Measurements from ENCODE around the gene UCP3.

Gene UCP3

DNA sequence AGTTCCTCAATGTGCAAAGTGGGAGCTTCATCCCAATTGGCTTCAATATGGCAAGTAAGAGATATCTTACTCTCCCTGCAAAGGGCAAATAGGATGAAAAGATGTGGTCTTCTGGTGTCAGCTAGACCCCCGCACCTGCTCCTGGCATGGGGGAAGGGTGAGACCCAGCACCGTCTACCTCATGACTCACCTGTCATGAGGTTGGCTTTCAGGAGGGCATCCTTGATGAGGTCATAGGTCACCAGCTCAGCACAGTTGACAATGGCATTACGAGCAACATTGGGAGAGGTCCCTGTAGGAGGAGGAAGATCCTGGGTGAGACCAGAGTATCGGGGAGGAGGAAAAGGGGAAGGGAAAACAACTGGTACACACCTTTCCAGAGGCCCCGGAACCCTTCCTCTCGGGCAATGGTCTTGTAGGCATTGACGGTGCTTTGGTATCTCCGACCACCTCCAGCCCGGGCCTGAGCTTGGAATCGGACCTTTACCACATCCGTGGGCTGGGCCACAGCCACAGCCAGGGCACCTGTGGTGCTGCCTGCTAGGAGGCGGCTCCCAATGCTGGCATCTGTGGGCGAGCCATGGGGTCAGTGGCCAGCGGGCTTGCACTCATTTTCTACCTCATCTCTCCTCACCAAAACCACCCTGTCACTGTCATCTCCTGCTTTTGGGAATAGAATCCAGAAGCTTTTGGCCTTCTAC lies 32.3 kb downstream of the UCP3 start:
- DNase-seq = no peak

- no peak for DNase-seq
Observed at GRCh38 chr11:73975479-73975757, 33.5 kb downstream of the UCP3 start.

GRCh38 chr11:73974604-73975478 lies 34.0 kb downstream of the UCP3 start:
- no peak for DNase-seq

- DNase-seq = no peak
Observed at GRCh38 chr11:73972620-73973449, 36.0 kb downstream of the UCP3 start.

DNA sequence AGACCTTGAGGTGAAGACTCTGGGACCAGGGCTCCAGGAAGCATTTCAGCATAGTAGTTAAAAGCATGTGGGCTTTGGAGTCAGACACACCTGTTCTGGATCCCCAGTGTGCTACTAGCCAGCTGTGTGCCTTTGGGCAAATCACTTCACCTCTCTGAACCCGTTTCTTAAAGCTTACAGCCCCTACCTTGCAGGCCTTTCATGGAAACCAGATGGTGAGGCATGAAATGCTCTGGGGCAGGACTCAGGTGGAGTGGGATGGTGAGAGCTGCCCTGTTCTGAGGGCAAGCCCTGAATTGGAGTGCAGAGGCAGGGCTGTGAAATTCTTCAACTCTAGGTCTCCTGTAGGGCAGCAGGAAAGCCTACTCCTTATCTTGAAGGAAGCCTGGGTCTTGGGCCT lies 36.7 kb downstream of the UCP3 start:
- DNase-seq = no peak

GRCh38 chr11:73971175-73971719 lies 37.6 kb downstream of the UCP3 start:
- no peak for DNase-seq

DNA sequence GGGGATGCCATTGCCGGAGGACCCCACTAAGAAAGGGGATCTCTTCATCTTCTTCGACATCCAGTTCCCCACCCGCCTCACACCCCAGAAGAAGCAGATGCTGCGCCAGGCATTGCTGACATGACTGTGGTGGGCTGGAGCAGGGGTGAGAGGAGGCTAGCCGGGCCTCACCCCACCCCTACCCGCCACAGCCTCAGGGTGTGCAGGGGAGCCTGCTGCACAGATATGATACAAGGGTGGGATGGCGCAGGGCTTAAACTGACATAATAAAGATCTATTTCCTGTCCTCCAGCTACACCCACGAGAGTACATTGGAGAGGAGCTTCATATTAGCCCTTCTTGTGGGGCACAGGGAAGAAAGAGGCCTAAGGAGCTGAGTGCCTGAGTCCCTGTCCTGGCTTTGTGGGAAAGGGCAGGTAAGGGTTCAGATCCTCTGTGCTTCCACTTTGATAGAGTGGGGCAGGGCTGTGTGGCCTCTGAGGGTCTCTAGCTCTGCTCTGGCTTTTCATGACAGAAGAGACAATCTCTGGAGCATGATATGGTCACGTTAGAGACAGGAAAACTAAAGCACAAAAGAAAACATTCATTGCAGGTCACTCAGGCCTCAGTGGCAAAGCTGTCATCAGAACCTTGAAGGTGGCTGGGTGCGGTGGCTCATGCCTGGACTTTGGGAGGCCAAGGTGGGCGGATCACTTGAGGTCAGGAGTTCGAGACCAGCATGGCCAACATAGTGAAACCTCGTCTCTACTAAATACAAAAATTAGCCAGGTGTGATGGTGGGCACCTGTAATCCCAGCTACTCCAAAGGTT lies 38.7 kb downstream of the UCP3 start:
- no peak for DNase-seq

GRCh38 chr11:73969091-73969490 lies 39.8 kb downstream of the UCP3 start:
- no peak for DNase-seq

DNA sequence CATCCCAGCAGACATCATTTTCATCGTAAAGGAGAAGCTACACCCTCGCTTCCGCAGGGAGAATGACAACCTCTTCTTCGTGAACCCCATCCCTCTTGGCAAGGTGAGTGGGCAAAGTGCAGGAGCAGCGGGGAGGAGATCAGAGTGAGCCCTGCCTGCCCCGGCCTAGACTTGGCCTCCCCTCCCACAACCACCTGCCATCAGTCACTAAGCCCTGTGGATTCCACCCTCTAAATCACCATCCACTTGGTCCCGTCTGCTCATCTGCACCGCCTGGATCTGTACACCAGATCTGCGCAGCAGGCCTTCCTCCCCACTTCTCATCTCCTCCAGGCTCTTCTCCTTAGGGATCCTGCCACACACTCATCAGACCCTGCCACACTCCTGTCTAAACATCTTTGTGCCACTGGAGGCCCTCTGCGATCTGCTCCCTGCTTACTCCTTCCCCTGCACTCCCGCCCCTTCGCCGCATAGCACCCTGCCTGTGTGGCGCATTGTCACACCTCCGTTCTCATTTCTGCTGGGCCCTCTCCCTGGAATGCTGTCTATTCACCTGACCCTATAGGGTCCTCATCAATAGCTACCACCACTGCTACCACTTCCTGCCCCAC lies 40.4 kb downstream of the UCP3 start:
- no peak for DNase-seq

GRCh38 chr11:73965764-73966121 lies 43.1 kb downstream of the UCP3 start:
- DNase-seq = no peak

DNA sequence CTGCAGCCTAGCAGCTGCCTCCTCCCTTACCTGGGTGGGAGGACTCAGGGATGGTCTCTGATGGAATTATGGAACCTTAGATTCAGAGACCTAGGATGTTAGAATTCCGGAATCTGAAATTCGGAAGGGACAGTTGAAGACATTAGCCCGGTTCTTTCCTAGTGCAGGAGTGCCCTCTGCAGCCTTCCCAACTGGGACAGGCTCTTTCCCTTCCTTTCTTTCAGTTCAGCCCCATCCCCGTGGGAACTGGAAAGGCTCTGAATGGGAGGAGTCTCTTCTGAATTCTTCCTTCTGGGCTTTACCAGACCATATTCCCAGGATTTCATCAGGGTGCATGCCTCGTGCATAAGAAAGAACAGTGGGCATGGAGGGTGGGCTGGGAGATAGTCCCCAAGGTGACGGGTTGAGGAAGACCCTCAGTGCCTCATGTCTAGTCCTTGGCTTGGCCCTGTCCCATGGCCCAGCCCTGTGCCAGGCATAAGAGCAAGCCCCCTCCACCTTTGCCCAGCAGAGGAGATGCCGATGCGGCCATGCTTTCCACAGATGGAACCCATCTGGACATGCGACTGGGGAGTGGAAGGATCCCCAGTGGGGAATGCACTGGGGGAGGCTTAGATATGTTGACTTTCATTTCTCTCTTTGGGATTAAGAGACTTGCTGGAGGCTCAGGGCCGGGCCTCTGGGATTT lies 43.7 kb downstream of the UCP3 start:
- no peak for DNase-seq

GRCh38 chr11:73963861-73964260 lies 45.0 kb downstream of the UCP3 start:
- no peak for DNase-seq

DNA sequence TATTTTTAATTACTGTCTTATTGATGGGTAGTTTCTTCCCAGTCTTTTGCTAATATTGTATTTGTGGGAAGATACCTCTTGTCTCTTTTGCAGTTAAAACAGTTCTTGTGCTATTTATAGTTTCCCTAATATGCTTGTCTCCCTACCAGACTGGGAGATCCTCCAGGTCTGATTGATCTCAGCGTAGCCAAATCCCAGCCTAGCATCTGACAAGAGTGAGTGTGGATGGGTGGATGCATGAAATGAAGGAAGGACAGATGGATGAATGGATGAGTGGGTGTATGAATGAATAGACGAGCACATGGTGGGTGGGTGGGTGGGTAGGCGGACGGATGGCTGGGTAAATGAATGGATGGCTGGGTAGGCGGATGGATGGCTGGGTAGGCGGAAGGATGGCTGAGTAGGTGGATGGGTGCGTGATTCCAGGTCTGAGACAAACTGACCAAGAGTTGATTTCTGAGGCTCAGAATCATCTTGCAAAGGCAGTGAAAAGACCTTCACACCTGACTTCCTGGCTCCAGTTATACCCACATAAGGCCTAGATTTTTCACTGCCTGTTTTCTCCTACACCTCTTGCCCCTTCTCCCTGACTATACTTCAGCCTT lies 46.7 kb downstream of the UCP3 start:
- no peak for DNase-seq

DNA sequence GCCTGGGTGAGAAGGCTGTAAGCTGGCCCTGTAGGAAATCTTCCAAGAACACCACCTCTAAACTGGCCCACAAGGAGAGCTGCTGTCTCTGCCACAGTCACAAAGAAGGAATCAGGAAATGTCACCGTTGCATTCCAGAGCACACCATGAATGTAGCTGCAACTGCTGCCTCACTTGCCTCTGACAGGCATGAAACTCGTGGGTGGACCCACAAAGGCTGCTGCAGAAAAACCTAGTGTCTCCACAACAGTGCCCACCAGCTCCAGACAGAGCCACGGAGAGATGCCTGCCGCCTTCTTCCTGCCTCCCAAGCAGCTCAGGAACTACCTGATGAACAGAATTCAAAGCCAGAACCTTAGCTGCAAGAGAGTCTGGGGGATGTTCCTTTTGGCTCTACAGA lies 47.6 kb downstream of the UCP3 start:
- DNase-seq = no peak

DNA sequence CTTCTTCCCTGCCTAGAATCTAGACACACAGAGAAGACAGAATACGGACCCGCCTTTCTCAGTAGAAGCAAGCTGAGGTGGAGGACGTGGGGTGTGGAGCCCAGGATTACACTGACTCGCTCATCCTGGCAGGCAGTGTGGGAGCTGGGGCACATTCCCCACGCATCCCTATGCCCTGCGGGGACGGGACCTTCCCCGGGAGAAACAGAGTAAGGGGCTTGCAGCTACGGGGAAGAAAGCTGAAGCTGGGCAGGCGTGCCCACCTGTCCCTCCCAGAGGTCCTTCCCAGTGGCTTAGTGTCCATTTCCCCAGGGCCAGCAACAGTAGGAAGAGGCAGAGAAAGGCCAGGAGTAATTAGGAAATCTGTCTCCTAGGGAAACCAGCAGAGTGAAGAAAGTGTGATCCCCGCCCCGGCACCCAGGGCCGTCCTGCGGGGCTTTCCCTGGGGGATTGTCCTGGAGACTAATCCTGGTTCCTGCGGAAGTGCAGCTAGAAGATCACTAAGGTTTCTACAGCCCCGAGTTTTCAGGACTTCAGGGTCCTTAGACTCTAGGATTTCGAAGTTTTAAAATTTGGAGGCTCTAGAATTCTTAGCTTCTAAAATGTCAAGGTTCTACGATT lies 50.3 kb downstream of the UCP3 start:
- DNase-seq = no peak

DNA sequence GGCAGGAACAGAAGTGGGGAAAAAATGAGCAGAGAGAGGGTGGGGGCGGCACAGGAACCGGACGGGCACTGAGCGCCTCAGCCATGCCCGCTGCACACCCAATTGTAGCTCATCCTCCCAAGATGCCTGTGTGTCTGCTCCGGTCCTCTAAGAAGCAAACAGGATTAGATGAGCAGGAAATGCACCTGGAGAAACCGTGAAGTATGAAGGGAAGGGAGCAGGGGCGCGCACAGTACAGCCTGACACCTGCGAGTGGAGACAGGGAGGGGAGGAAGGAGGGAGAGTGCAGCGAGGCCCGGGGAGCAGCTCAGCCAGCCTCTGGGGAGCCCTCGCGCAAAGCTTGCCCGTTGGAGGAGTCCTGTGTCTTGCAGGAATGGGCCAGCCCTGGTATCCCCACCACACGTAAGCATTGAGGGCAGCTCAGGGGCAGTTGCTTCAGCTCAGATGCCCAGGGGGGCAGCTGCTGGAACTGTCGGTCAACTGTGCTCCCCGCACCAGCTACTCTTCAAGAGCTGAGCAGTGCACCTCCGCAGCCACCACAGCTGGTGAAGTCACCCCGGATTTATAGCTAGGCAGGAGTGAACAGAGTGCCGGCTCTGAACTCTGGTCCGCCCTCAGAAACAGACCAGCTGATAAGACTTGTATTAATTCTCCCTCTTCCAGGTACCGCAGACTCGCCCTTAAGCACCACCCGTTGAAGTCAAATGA lies 51.1 kb downstream of the UCP3 start:
- DNase-seq = no peak

DNA sequence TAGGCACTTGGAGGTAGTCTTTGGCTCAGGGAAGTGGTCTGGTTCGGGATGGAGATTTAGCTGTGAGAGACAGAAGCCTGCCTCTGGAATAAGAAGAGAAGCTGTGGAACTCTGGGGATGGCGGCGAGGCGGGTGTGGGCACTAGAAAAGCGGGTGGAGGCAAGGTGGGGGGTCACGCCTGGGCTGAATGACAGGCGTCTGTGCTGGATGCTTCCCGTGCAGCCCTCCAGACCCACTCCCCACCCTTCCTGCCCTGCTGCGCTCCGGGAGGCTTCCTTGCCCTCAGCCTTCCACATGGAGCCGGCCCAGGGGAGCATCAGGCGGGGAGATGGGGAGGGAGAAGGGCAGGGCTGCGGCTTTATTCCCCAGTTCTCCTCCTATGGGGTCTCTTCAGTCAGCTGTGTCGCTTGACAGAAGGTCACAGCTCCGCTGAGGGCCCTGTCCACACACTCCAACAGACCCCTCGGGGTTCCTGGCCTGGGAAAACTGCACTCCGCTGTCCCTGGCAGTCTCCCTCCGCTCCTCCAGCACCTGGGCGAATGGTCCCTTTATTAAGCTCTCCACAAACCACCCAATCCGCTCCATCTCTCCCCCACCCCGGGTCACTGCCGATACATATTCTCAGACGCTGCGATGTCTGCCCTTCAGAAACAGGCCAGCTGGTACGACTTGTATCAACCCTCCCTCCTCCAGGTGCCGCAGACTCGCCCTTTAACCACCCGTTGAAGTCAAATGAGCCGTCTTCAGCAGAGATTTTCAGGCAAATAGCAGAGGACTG lies 51.8 kb downstream of the UCP3 start:
- no peak for DNase-seq

DNA sequence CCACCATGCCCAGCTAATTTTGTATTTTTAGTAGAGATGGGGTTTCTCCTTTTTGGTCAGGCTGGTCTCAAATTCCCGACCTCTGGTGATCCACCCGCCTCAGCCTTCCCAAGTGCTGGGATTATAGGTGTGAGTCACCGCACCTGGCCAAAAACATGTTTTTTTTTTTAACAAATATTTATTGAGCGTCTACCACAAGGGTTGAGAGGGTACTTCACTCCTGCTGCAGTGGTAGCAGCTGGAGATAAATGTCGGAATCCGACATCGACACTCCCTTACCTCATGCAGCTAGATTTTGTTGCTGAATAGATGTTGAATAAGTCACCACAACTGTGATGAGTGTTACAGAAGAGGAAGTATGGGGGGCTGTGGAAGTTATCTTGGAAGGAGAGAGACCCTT lies 57.1 kb downstream of the UCP3 start:
- no peak for DNase-seq

Data from NCI-H187 treated with DMSO at 0.1 percent for 48 hours (cell line).